Liver (tissue), 9 donors: ENCODE data around the gene CCNH. TPM values are rescaled to one million over a fixed set of nuclear protein-coding genes. Genes with fewer than 3 reads are reported as not detected.

Experiments used
- DNase-seq: peaks from one replicate; pipeline ENCODE4 v3.0.0-alpha.2; 2017; ENCODE audit warnings: low spot score
- H3K27ac ChIP-seq, 2 donors: one replicate each; pipeline ENCODE4 v1.7.0; 2013; ENCODE audit warnings: inconsistent platforms in 2 of 2, low read length in 2 of 2, control low read depth in 1 of 2, low read depth in 1 of 2, mild to moderate bottlenecking in 1 of 2
- H3K27me3 ChIP-seq, 4 donors: one replicate each; pipeline versions ENCODE4 v1.6.1 to v1.7.0; 2013; ENCODE audit warnings: low read length in 3 of 4, inconsistent platforms in 1 of 4, mild to moderate bottlenecking in 1 of 4, moderate library complexity in 1 of 4; ENCODE audit not compliant: control insufficient read depth in 4 of 4, insufficient read depth in 4 of 4
- H3K36me3 ChIP-seq, 4 donors: one replicate each; pipeline versions ENCODE4 v1.6.1 to v1.7.0; 2013; ENCODE audit warnings: low read length in 3 of 4, mild to moderate bottlenecking in 3 of 4, low read depth in 1 of 4, moderate library complexity in 1 of 4; ENCODE audit not compliant: control insufficient read depth in 4 of 4, insufficient read depth in 3 of 4
- H3K4me1 ChIP-seq, 4 donors: one replicate each; pipeline versions ENCODE4 v1.6.1 to v1.7.0; 2013; ENCODE audit warnings: low read length in 3 of 4, mild to moderate bottlenecking in 3 of 4, moderate library complexity in 1 of 4; ENCODE audit not compliant: control insufficient read depth in 4 of 4, insufficient read depth in 4 of 4
- H3K4me3 ChIP-seq, 3 donors: one replicate each; pipeline versions ENCODE4 v1.6.1 to v1.7.0; 2013; ENCODE audit warnings: low read length in 3 of 3, control low read depth in 1 of 3, low read depth in 1 of 3, mild to moderate bottlenecking in 1 of 3
- H3K9ac ChIP-seq, 2 donors: one replicate each; pipeline ENCODE4 v1.7.0; 2013; ENCODE audit warnings: low read length in 2 of 2, mild to moderate bottlenecking in 2 of 2, moderate library complexity in 2 of 2, control low read depth in 1 of 2, low read depth in 1 of 2
- H3K9me3 ChIP-seq, 4 donors: one replicate each; pipeline versions ENCODE4 v1.6.1 to v1.7.0; 2013; ENCODE audit warnings: low read length in 3 of 4; ENCODE audit not compliant: control insufficient read depth in 4 of 4
- ATF3 ChIP-seq: IDR thresholded peaks from 2 replicates; pipeline ENCODE4 v1.6.1; 2016; ENCODE audit warnings: antibody characterized with exemption
- CTCF ChIP-seq: fragments of 150-350 bp; IDR thresholded peaks from 2 replicates; pipeline ENCODE4 v1.5.1; 2017; ENCODE audit warnings: improper control_type of control experiment, low read depth, low read length; ENCODE audit not compliant: missing input control
- EGR1 ChIP-seq, 2 donors: IDR thresholded peaks; 2 replicates each; pipeline ENCODE4 v1.6.1; 2016 to 2018; ENCODE audit warnings: antibody characterized with exemption in 2 of 2, low read depth in 2 of 2
- FOXA1 ChIP-seq: IDR thresholded peaks from 2 replicates; pipeline ENCODE4 v1.6.1; 2016; ENCODE audit warnings: antibody characterized with exemption
- FOXA2 ChIP-seq: IDR thresholded peaks from 2 replicates; pipeline ENCODE4 v1.6.1; 2016; ENCODE audit warnings: antibody characterized with exemption
- GABPA ChIP-seq, 2 donors: IDR thresholded peaks in 1 of 2; conservative IDR thresholded peaks in 1 of 2; 2 replicates each; pipeline ENCODE4 v1.6.1; 2016; ENCODE audit warnings: antibody characterized with exemption in 2 of 2, mild to moderate bottlenecking in 1 of 2, moderate library complexity in 1 of 2
- HNF4A ChIP-seq, 2 donors: conservative IDR thresholded peaks; 2 replicates each; pipeline ENCODE4 v1.6.1; 2016; ENCODE audit warnings: antibody characterized with exemption in 2 of 2, mild to moderate bottlenecking in 2 of 2
- HNF4G ChIP-seq: IDR thresholded peaks from 2 replicates; pipeline ENCODE4 v1.6.1; 2016; ENCODE audit warnings: antibody characterized with exemption
- JUND ChIP-seq, 2 donors: IDR thresholded peaks; 2 replicates each; pipeline ENCODE4 v1.6.1; 2016; ENCODE audit warnings: antibody characterized with exemption in 2 of 2
- MAX ChIP-seq: IDR thresholded peaks from 2 replicates; pipeline ENCODE4 v1.6.1; 2016; ENCODE audit warnings: antibody characterized with exemption
- RAD21 ChIP-seq, 2 donors: IDR thresholded peaks; 2 replicates each; pipeline ENCODE4 v1.6.1; 2016; ENCODE audit warnings: antibody characterized with exemption in 2 of 2, mild to moderate bottlenecking in 2 of 2
- REST ChIP-seq: IDR thresholded peaks from 2 replicates; pipeline ENCODE4 v1.6.1; 2016; ENCODE audit warnings: antibody characterized with exemption, mild to moderate bottlenecking
- RXRA ChIP-seq, 2 donors: IDR thresholded peaks; 2 replicates each; pipeline ENCODE4 v1.6.1; 2017 to 2018; ENCODE audit warnings: antibody characterized with exemption in 2 of 2, mild to moderate bottlenecking in 1 of 2
- SP1 ChIP-seq: IDR thresholded peaks from 2 replicates; pipeline ENCODE4 v1.6.1; 2018; ENCODE audit warnings: antibody characterized with exemption, mild to moderate bottlenecking
- TAF1 ChIP-seq: conservative IDR thresholded peaks from 2 replicates; pipeline ENCODE4 v1.6.1; 2016; ENCODE audit warnings: antibody characterized with exemption, mild to moderate bottlenecking
- YY1 ChIP-seq: IDR thresholded peaks from 2 replicates; pipeline ENCODE4 v1.6.1; 2016; ENCODE audit warnings: antibody characterized with exemption, mild to moderate bottlenecking
- WGBS: extraction: QIAGEN DNeasy Blood & Tissue Kit; methylation state at CpG from one replicate; pipeline ENCODE4 v1.1.7; 2013; 5-methylcytosine and 5-hydroxymethylcytosine counted together
- polyA plus RNA-seq, 2 donors: library from polyadenylated mRNA; stranded (reverse) in 1 of 2; unstranded in 1 of 2; fragments of 200-250 nt in 1 of 2; fragments of >200 nt in 1 of 2; fragmentation: Nextera tagmentation in 1 of 2; extraction: Ambion mirVana in 1 of 2; gene quantifications; one replicate each; pipeline versions ENCODE4 v1.2.1 to v1.2.3, GENCODE V29; 2013 to 2015
- total RNA-seq, 2 donors: library from RNA; depleted of rRNA; stranded (reverse); fragments of >200 nt; gene quantifications; one replicate each; pipeline ENCODE4 v1.2.3, GENCODE V29; 2014
- donor health status: healthy.
- donor health status: healthy.
- donor health status: healthy.
- donor health status: healthy.
- donor health status: healthy.

Gene CCNH
- total and polyA plus RNA-seq, 4 donors = 21.9 to 56.6 (median 33.3) TPM

GRCh38 chr5:87400305-87400899 is 12.3 kb downstream of the CCNH start:
- H3K36me3 ChIP-seq = peaks cover 0 to 57% (median 29%) of the 10 kb centered on the region in 4 donors
- no peak overlapping the region for H3K27ac ChIP-seq
- TF ChIP-seq ATF3 (no peak), CTCF (peak; percentile 53), HNF4G (no peak), REST (no peak), YY1 (no peak), SP1 (no peak), RAD21 (IDR thresholded peaks at IDR 0.05) (peak; percentile 82), EGR1 (IDR thresholded peaks at IDR 0.05; ENCODE audit: low read depth in 2 of 2) (no peak), FOXA2 (no peak), FOXA1 (no peak), HNF4A (conservative IDR thresholded peaks at IDR 0.05) (no peak), RXRA (IDR thresholded peaks at IDR 0.05) (no peak), TAF1 (no peak)
- no peak overlapping the region for H3K9ac ChIP-seq
- H3K27me3 ChIP-seq = no peaks in the 10 kb centered on the region
- H3K4me1 ChIP-seq = peaks cover 3 to 22% (median 10%) of the 10 kb centered on the region in 4 donors
- H3K4me3 ChIP-seq = no peak overlapping the region
- H3K9me3 ChIP-seq = no peaks in the 10 kb centered on the region
- WGBS = 52% methylated on average over 4 of the region's 4 CpGs
- no peak for DNase-seq

GRCh38 chr5:87399720-87400119 is 13.0 kb downstream of the CCNH start:
- no peak for DNase-seq
- Histone ChIP-seq H3K36me3 (peaks cover 0 to 56% (median 26%) of the 10 kb centered on the region in 4 donors), H3K27ac (no peak overlapping the region), H3K4me3 (no peak overlapping the region), H3K9ac (no peak overlapping the region), H3K9me3 (no peaks in the 10 kb centered on the region), H3K4me1 (peaks cover 3 to 24% (median 13%) of the 10 kb centered on the region in 4 donors), H3K27me3 (no peaks in the 10 kb centered on the region)
- TF ChIP-seq HNF4G (no peak), EGR1 (IDR thresholded peaks at IDR 0.05; ENCODE audit: low read depth in 2 of 2) (no peak), FOXA1 (no peak), RAD21 (IDR thresholded peaks at IDR 0.05) (no peak), TAF1 (no peak), GABPA (IDR thresholded peaks at IDR 0.05 in 1 of 2, conservative IDR thresholded peaks at IDR 0.05 in 1 of 2) (no peak), MAX (no peak), CTCF (no peak), JUND (IDR thresholded peaks at IDR 0.05) (no peak), ATF3 (no peak), REST (no peak), SP1 (no peak), YY1 (no peak), HNF4A (conservative IDR thresholded peaks at IDR 0.05) (no peak)
- WGBS = 72% methylated on average over 2 of the region's 2 CpGs
